GM23338 (cell line): ENCODE measurements around the gene KIAA1755.

Experiments
- CREB1 ChIP-seq: fragments of 250-450 bp; sonication (Bioruptor Pico); IDR thresholded peaks from 2 replicates; pipeline ENCODE4 v1.5.0; 2020; ENCODE audit warnings: low read depth, mild to moderate bottlenecking, moderate library complexity
- CTCF ChIP-seq, 2 experiments: fragments of 200-600 bp in 1 of 2; sonication (generic) in 1 of 2; conservative IDR thresholded peaks; 2 replicates each; pipeline versions ENCODE4 v1.5.1 to v1.6.1; 2016 to 2017; ENCODE audit warnings: antibody characterized with exemption in 2 of 2, low read depth in 2 of 2, mild to moderate bottlenecking in 2 of 2, moderate library complexity in 1 of 2
- EZH2 ChIP-seq: fragments of 200-600 bp; sonication (generic); IDR thresholded peaks from one replicate; pipeline ENCODE4 v1.8.0; 2017; ENCODE audit warnings: antibody characterized with exemption, mild to moderate bottlenecking, low read depth; ENCODE audit not compliant: unreplicated experiment
- JUNB ChIP-seq: IDR thresholded peaks from one replicate; pipeline ENCODE4 v1.6.1; 2016; ENCODE audit warnings: antibody characterized with exemption; ENCODE audit not compliant: unreplicated experiment
- POLR2AphosphoS5 ChIP-seq: IDR thresholded peaks from 2 replicates; pipeline ENCODE4 v1.6.1; 2016; ENCODE audit warnings: antibody characterized with exemption, low read depth
- REST ChIP-seq: IDR thresholded peaks from one replicate; pipeline ENCODE4 v1.6.1; 2018; ENCODE audit warnings: antibody characterized with exemption; ENCODE audit not compliant: unreplicated experiment
- STAT1 ChIP-seq: IDR thresholded peaks from one replicate; pipeline ENCODE4 v1.6.1; 2016; ENCODE audit warnings: antibody characterized with exemption; ENCODE audit not compliant: unreplicated experiment

GRCh38 chr20:38239441-38239840, 21.1 kb downstream of the KIAA1755 start:
- TF ChIP-seq CREB1 (CRISPR knock-in tag) (no peak), CTCF (conservative IDR thresholded peaks at IDR 0.05; ENCODE audit: low read depth in 2 of 2) (no peak), REST (no peak), JUNB (no peak), EZH2 (no peak), POLR2AphosphoS5 (no peak), STAT1 (no peak)
